Kidney epithelial cell (primary cell): ENCODE results near the gene B3GAT3. TPM values are rescaled to one million over a fixed set of nuclear protein-coding genes. Genes with fewer than 3 reads are reported as not detected.
A peak's percentile ranks its signal among the peaks of the same experiment; 100 is the strongest.
"Not testable (repeated sequence)": the region's sequence is repeated elsewhere in the genome, so short reads cannot be mapped to it uniquely, and the experiment has no call there.

Experiments
- DNase-seq: peaks from one replicate; pipeline ENCODE4 v3.0.0-alpha.2; 2010; ENCODE audit warnings: low read depth
- H3K27me3 ChIP-seq: 2 replicates; pipeline ENCODE4 v1.6.0; 2011; ENCODE audit warnings: low read length; ENCODE audit not compliant: control insufficient read depth, insufficient read depth
- H3K36me3 ChIP-seq: 2 replicates; pipeline ENCODE4 v1.5.1; 2011; ENCODE audit warnings: low read length; ENCODE audit not compliant: control insufficient read depth, insufficient read depth
- H3K4me3 ChIP-seq: 2 replicates; pipeline ENCODE4 v1.5.1; 2011; ENCODE audit warnings: low read depth, mild to moderate bottlenecking, control low read depth, low read length
- total RNA-seq: library from RNA; depleted of rRNA; stranded (reverse); fragments of >200 nt; gene quantifications from 2 replicates; pipeline ENCODE4 v1.2.3, GENCODE V29; 2015
- TF ChIP-seq, protein P1 (sequence below): IDR thresholded peaks from 2 replicates; pipeline ENCODE4 v1.5.1; 2011; ENCODE audit warnings: mild to moderate bottlenecking, moderate library complexity, low read length, control low read depth, inconsistent platforms; ENCODE audit not compliant: insufficient read depth, poor library complexity, severe bottlenecking

B3GAT3 gene
- total RNA-seq, 1 donor from 2014 or later = 68.7 TPM

DNA sequence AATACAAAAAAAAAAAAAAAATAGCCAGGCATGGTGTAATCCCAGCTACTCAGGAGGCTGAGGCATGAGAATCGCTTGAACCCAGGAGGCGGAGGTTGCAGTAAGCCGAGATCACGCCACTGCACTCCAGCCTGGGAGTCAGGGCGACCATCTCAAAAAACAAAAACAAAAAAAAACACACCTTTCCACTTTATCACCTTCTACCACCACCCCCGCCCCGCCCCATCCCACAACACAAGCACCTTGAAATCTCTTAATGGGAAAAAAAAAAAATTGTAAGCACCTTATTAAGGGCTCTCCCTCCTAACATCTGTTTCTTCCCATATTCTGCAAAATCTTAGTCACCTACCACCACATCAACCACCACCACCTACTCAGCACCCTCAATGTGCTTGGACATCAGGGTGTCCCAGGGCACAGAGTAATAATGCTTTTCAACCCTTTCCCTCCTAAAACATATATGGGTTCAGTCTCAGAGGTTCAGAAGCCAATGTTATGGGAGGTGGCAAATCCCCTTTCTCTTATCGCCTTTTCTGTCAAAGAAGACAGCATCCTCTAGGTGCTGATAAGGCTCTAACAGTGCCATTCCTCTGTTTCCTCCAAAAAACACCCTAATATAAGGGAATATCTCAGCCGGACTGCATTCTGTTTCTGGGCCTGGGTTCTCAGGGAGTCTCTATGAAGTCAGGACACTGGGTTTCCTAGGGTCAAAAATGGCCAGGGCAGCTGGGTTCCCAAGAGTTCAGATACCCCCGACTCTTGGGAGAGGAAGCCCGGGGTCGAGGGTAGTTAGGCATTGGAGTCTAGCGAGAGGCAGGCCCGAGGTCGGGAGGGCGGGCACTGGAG is 30.6 kb upstream of the B3GAT3 start:
- no peaks in the 10 kb centered on the region for H3K27me3 ChIP-seq
- peaks cover 1% of the 10 kb centered on the region for H3K36me3 ChIP-seq
- TF ChIP-seq, protein P1, sequence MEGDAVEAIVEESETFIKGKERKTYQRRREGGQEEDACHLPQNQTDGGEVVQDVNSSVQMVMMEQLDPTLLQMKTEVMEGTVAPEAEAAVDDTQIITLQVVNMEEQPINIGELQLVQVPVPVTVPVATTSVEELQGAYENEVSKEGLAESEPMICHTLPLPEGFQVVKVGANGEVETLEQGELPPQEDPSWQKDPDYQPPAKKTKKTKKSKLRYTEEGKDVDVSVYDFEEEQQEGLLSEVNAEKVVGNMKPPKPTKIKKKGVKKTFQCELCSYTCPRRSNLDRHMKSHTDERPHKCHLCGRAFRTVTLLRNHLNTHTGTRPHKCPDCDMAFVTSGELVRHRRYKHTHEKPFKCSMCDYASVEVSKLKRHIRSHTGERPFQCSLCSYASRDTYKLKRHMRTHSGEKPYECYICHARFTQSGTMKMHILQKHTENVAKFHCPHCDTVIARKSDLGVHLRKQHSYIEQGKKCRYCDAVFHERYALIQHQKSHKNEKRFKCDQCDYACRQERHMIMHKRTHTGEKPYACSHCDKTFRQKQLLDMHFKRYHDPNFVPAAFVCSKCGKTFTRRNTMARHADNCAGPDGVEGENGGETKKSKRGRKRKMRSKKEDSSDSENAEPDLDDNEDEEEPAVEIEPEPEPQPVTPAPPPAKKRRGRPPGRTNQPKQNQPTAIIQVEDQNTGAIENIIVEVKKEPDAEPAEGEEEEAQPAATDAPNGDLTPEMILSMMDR = no peak
- DNase-seq = no peak
- peak overlapping the region; percentile 85 for H3K4me3 ChIP-seq

DNA sequence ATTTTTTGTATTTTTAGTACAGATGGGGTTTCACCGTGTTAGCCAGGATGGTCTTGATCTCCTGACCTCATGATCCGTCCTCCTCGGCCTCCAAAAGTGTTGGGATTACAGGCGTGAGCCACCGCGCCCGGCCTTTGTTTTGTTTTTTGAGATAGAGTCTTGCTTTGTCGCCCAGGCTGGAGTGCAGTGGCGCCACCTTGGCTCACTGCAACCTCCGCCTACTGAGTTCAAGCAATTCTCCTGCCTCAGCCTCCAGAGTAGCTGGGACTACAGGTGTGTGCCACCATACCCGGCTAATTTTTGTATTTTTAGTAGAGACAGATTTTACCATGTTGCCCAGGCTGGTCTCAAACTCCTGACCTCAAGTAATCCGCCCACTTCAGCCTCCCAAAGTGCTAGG is 28.5 kb upstream of the B3GAT3 start:
- not testable (repeated sequence) for DNase-seq, H3K4me3 ChIP-seq

DNA sequence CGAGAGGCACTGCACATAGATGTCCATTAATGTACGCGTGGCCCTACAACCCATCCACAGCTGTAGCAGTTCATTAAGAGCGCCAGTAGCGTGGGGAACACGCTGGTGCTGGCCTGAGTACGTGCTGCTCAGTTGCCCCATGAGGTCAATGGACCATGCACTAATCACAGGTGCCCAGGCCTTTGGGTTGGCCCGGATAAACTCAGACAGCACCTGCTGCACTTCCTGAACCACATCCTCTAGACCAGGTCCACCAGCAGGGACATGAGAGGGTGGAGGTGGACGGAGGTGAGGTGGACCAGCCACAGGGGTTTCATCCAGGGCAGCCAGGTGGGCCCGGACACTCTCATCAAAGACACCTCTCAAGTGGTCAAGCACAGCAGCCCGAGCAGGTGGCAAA is 27.7 kb upstream of the B3GAT3 start:
- Histone ChIP-seq H3K36me3 (peaks cover 1% of the 10 kb centered on the region), H3K4me3 (no peak overlapping the region), H3K27me3 (no peaks in the 10 kb centered on the region)
- DNase-seq = no peak
- TF ChIP-seq, protein P1 = no peak

More for the DNA sequence above, 28.5 kb upstream of the B3GAT3 start:
- not testable (repeated sequence) for H3K27me3 ChIP-seq, H3K36me3 ChIP-seq

DNA sequence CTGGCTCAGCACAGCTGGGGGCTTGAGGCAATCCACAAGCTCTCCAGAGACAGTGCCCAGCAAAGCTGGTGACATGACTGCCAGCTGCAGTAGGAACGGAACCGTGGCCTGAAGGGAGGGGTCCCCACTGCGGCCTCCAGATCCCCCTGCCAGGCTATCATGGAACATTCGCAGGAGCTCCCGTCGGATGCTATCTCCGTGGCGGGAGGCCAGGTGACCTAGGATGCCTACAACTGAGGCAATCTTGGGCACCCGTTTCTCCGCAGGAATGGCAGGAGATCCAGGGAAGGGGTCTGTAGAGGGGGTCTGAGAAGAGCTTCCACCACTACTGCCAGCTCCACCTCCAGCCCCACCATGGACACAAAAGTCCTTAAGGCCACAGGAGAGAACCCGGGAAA is 27.2 kb upstream of the B3GAT3 start:
- no peak overlapping the region for H3K4me3 ChIP-seq
- no peaks in the 10 kb centered on the region for H3K27me3 ChIP-seq
- peaks cover 1% of the 10 kb centered on the region for H3K36me3 ChIP-seq
- TF ChIP-seq, protein P1 = no peak
- no peak for DNase-seq

DNA sequence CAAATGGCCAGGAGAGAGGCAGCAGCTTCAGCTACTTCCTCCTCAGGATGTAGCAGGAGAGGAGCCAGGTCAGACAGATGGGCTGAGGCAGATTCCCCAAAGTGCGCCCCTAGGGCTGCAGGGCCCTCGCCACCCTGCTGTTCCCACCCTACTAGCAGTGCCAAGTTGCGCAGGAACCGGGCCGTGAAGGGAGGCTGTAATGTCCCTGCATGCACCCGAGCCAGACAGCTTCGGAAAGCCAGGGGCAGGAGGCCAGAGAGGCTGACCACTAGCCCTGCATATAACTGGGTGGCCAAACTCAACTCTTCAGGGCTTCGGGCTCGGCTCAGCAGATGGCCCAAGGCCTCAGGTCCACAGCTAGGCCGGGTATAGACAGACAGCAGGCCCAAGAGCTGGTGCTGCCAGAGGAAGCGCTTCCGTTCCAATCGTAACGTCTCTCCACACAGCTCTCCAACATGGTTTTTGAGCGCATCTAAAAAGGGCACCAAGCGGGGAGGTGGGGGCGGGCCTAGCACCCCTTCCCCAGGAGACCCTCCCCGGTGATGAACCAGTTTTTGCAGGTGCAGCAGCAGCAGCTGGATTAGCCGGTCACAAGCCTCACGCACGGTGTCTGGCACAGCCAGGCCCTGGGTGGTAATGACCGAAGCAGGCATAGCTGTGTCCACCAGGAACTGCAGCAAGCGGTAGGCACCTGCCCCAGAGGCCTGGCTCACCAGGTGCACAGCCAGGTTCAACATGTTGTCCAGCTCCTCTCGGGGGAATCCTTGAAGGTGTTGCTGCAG is 26.6 kb upstream of the B3GAT3 start:
- Histone ChIP-seq H3K36me3 (peaks cover 1% of the 10 kb centered on the region), H3K27me3 (no peaks in the 10 kb centered on the region), H3K4me3 (no peak overlapping the region)
- TF ChIP-seq, protein P1 = no peak
- no peak for DNase-seq

DNA sequence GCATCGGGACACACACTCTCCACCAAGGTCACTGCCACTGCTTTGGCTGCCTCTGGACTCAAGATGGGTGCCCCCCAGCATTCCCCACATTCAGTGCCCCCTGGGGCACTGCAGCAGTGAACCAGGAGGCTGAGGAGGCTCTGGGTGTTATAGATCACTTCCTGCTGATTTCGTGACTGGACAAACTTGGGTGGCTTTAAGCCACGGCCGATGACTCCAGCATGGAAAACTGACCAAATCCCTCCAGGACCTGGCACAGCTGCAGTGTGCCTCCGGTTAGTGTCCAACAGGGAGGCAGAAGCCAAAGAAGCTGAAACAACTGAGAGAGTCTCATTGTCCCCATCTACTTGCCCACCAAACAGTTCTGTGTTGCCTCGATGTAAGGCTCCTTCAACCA is 25.8 kb upstream of the B3GAT3 start:
- DNase-seq = no peak
- TF ChIP-seq, protein P1 = no peak
- peaks cover 1% of the 10 kb centered on the region for H3K36me3 ChIP-seq
- no peak overlapping the region for H3K4me3 ChIP-seq
- H3K27me3 ChIP-seq = no peaks in the 10 kb centered on the region
